Fibroblast of villous mesenchyme (primary cell): ENCODE results near the gene WDR36. TPM values are rescaled to one million over a fixed set of nuclear protein-coding genes. Genes with fewer than 3 reads are reported as not detected.

Experiments
- DNase-seq: peaks from one replicate; pipeline ENCODE4 v3.0.0-alpha.2; 2010; ENCODE audit warnings: low read depth
- H3K4me3 ChIP-seq: 2 replicates; pipeline ENCODE4 v1.5.1; 2011; ENCODE audit warnings: low read depth, mild to moderate bottlenecking, low read length
- CTCF ChIP-seq: IDR thresholded peaks from 2 replicates; pipeline ENCODE4 v1.5.1; 2012; ENCODE audit warnings: low read depth, mild to moderate bottlenecking, low read length; ENCODE audit not compliant: insufficient read depth
- total RNA-seq: library from RNA; depleted of rRNA; stranded (reverse); fragments of >200 nt; gene quantifications from 2 replicates; pipeline ENCODE4 v1.2.3, GENCODE V29; 2012

WDR36 gene
- total RNA-seq, 1 donor = 61.7 TPM

- TF ChIP-seq CTCF = no peak
- peak; percentile 31 for DNase-seq
- no peak overlapping the region for H3K4me3 ChIP-seq
These were observed 7.1 kb downstream of the WDR36 start for GRCh38 chr5:111099058-111099778.

- no peak overlapping the region for H3K4me3 ChIP-seq
- DNase-seq = no peak
- TF ChIP-seq CTCF = no peak
These were observed 14.3 kb downstream of the WDR36 start for GRCh38 chr5:111106320-111106948.

- H3K4me3 ChIP-seq = no peak overlapping the region
- DNase-seq = peak; percentile 45
- no peak for TF ChIP-seq CTCF
These were observed 15.2 kb downstream of the WDR36 start for GRCh38 chr5:111107371-111107770.

- DNase-seq = no peak
- H3K4me3 ChIP-seq = no peak overlapping the region
- TF ChIP-seq CTCF = no peak
These were observed 19.8 kb downstream of the WDR36 start for GRCh38 chr5:111111956-111112355.

GRCh38 chr5:111113678-111114077 lies 21.5 kb downstream of the WDR36 start:
- no peak for TF ChIP-seq CTCF
- H3K4me3 ChIP-seq = no peak overlapping the region
- no peak for DNase-seq

GRCh38 chr5:111115229-111115628 lies 23.1 kb downstream of the WDR36 start:
- no peak for DNase-seq
- no peak overlapping the region for H3K4me3 ChIP-seq
- no peak for TF ChIP-seq CTCF
